Measurements from ENCODE around the gene RASSF1. TPM values are rescaled to one million over a fixed set of nuclear protein-coding genes. Genes with fewer than 3 reads are reported as not detected.

The RASSF1 gene
- total and polyA plus RNA-seq, 2 of the 8 experiments (the other 6 are each of a cell fraction or from before 2014, with no cell fraction given) = 10.3 to 15.7 TPM

- Histone ChIP-seq H3K79me1 (ENCODE audit: low read depth, low read length) (peaks cover 3% of the 10 kb centered on the region; the same call in 1 of the 2 replicates), H3K4me1 (replicated peaks in 1 of 4; ENCODE audit: control insufficient read depth in 3 of 4, insufficient read depth in 4 of 4, low read length in 3 of 4) (peaks cover 0 to 19% (median 14%) of the 10 kb centered on the region in 4 experiments; a peak in 5 of 7 replicates), H3K4ac (replicated peaks; ENCODE audit: insufficient read length, low read depth, low read length) (no peak overlapping the region), H3K27ac (ENCODE audit: low read depth, low read length) (no peak overlapping the region), H3K23ac (ENCODE audit: insufficient read length) (no peak overlapping the region), H2BK15ac (ENCODE audit: low read length) (no peak overlapping the region), H4K91ac (replicated peaks; ENCODE audit: insufficient read length, low read length) (no peak overlapping the region), H3K79me2 (ENCODE audit: control insufficient read depth in 1 of 2, insufficient read depth in 2 of 2, low read length in 2 of 2) (peaks cover 0 to 19% of the 10 kb centered on the region in 2 experiments; a peak in 2 of 4 replicates), H4K20me1 (replicated peaks in 1 of 2; ENCODE audit: control insufficient read depth in 1 of 2, insufficient read depth in 2 of 2, low read length in 2 of 2) (peaks cover 0 to 6% of the 10 kb centered on the region in 2 experiments), H2BK120ac (replicated peaks; ENCODE audit: low read depth, low read length) (no peak overlapping the region), H2BK12ac (ENCODE audit: low read depth, low read length) (no peak overlapping the region), H3K36me3 (ENCODE audit: control insufficient read depth in 2 of 4, insufficient read depth in 4 of 4, low read length in 3 of 4) (no peaks in the 10 kb centered on the region), H3K4me2 (ENCODE audit: insufficient read depth in 1 of 2, low read depth in 2 of 2, low read length in 2 of 2) (peak overlapping the region; percentile 65 to 87; a peak in 3 of 4 replicates), H3K27me3 (replicated peaks in 1 of 4; ENCODE audit: control insufficient read depth in 3 of 4, extremely low read depth in 1 of 4, insufficient read depth in 3 of 4, low read length in 3 of 4) (peaks cover 20 to 57% (median 44%) of the 10 kb centered on the region in 4 experiments), H4K5ac (ENCODE audit: insufficient read length, low read depth, low read length) (no peak overlapping the region), H3K14ac (ENCODE audit: insufficient read length) (no peak overlapping the region), H4K8ac (ENCODE audit: extremely low read depth, insufficient read depth, low read length) (no peak overlapping the region), H3K23me2 (ENCODE audit: low read depth, low read length) (peaks cover 18% of the 10 kb centered on the region), H3K4me3 (ENCODE audit: extremely low read depth in 1 of 4, insufficient read depth in 2 of 4, low read depth in 3 of 4, low read length in 4 of 4) (peak overlapping the region in 1 of 4 experiments; percentile 63; a peak in 4 of 8 replicates), H2AK5ac (ENCODE audit: low read depth, low read length) (no peak overlapping the region), H3K18ac (ENCODE audit: extremely low read depth, low read length) (no peak overlapping the region), H2AFZ (ENCODE audit: low read length) (no peak overlapping the region), H3K9ac (replicated peaks in 1 of 4; ENCODE audit: extremely low read depth in 1 of 4, low read depth in 3 of 4, low read length in 3 of 4) (no peak overlapping the region), H2BK5ac (ENCODE audit: low read depth, low read length) (no peak overlapping the region), H2BK20ac (ENCODE audit: low read length) (no peak overlapping the region), H3K56ac (replicated peaks; ENCODE audit: insufficient read length, low read depth, low read length) (no peak overlapping the region), H3K9me3 (ENCODE audit: insufficient read depth in 2 of 2, low read depth in 1 of 2, low read length in 1 of 2) (no peaks in the 10 kb centered on the region)
- WGBS, 2 experiments (ENCODE audit: extremely low coverage in 1 of 2, insufficient coverage in 1 of 2, insufficient read length in 1 of 2, insufficient replicate concordance in 2 of 2, low coverage in 1 of 2, low lambda C conversion rate in 2 of 2, missing lambda C conversion rate in 1 of 2) = 84% methylated on average over 12 of the region's 14 CpGs; no CpG with 5 or more reads in 1 of the 2 experiments
- DNase-seq (ENCODE audit: low read depth in 1 of 2, low spot score in 2 of 2) (no peak), FAIRE-seq (no peak)
- ChIA-PET CTCF (ENCODE audit: partially characterized antibody) (interaction anchor here (0.7 to 7.7 kb wide), 3 partner anchors 8 to 17 kb away, joined by 3 to 60 read pairs (median 21); partner anchors contain the start of gene HYAL2), POLR2A (ENCODE audit: partially characterized antibody) (interaction anchor here (0.6 to 3.3 kb wide), 7 partner anchors 10 to 665 kb away, joined by 3 to 17 read pairs (median 4); partner anchors contain the start of genes CYB561D2, HYAL2, NPRL2 and TUSC2)
- no peak for TF ChIP-seq RNF2 (IDR thresholded peaks at IDR 0.05; ENCODE audit: borderline replicate concordance, low read depth, low read length, missing control alignments, poor library complexity, severe bottlenecking)
- TF ChIP-seq RAD21 (IDR thresholded peaks at IDR 0.05 in 1 of 2, conservative IDR thresholded peaks at IDR 0.05 in 1 of 2; ENCODE audit: low read depth in 2 of 2, low read length in 2 of 2) = no peak
- no peak for TF ChIP-seq POU5F1 (IDR thresholded peaks at IDR 0.05; ENCODE audit: low read depth, low read length)
- TF ChIP-seq TAF7 (optimal IDR thresholded peaks at IDR 0.05; ENCODE audit: borderline replicate concordance, low read depth, low read length) = no peak
- no peak for TF ChIP-seq CHD2 (IDR thresholded peaks at IDR 0.05; ENCODE audit: low read length)
- no peak for TF ChIP-seq ZNF274 (IDR thresholded peaks at IDR 0.05; ENCODE audit: borderline replicate concordance, extremely low read depth, low read length)
- no peak for TF ChIP-seq CTCF (IDR thresholded peaks at IDR 0.05; ENCODE audit: control extremely low read depth in 1 of 3, insufficient read depth in 1 of 3, low read depth in 1 of 3, low read length in 3 of 3)
- TF ChIP-seq SAP30 (IDR thresholded peaks at IDR 0.05; ENCODE audit: insufficient read depth, insufficient replicate concordance, low read length) = no peak
Measured at GRCh38 chr3:50339485-50340146, 1.0 kb downstream of the RASSF1 start.

Measured in H1 (cell line).